ENCODE data around the gene CHDH. TPM values are rescaled to one million over a fixed set of nuclear protein-coding genes. Genes with fewer than 3 reads are reported as not detected.

The CHDH gene
- total RNA-seq, 2 donors from 2014 or later, result 21.5 to 26.0 TPM

- DNase-seq, result peak; percentile 32 to 61 (median 47)
- Histone ChIP-seq H3K27ac (peak overlapping the region; percentile 89 to 99 (median 98)), H3K4me1 (peaks cover 63% of the 10 kb centered on the region), H3K36me3 (replicated peaks in 1 of 2; ENCODE audit: insufficient read depth in 1 of 2, low read depth in 2 of 2) (no peaks in the 10 kb centered on the region), H3K27me3 (no peaks in the 10 kb centered on the region), H3K4me3 (no peak overlapping the region), H3K9me3 (no peaks in the 10 kb centered on the region)
- peak in 2 of 3 donors; percentile 19 to 37 for TF ChIP-seq POLR2A (IDR thresholded peaks at IDR 0.05)
- no peak for TF ChIP-seq CTCF (IDR thresholded peaks at IDR 0.05)
- intact Hi-C loops (cut with DNase I), result no loop called here
- 13 to 20% methylated on average over 5 to 9 of the region's 9 CpGs for WGBS, 2 donors
- no peak for ATAC-seq
Measured at GRCh38 chr3:53844262-53845102, 1.7 kb downstream of the CHDH start.

DNA sequence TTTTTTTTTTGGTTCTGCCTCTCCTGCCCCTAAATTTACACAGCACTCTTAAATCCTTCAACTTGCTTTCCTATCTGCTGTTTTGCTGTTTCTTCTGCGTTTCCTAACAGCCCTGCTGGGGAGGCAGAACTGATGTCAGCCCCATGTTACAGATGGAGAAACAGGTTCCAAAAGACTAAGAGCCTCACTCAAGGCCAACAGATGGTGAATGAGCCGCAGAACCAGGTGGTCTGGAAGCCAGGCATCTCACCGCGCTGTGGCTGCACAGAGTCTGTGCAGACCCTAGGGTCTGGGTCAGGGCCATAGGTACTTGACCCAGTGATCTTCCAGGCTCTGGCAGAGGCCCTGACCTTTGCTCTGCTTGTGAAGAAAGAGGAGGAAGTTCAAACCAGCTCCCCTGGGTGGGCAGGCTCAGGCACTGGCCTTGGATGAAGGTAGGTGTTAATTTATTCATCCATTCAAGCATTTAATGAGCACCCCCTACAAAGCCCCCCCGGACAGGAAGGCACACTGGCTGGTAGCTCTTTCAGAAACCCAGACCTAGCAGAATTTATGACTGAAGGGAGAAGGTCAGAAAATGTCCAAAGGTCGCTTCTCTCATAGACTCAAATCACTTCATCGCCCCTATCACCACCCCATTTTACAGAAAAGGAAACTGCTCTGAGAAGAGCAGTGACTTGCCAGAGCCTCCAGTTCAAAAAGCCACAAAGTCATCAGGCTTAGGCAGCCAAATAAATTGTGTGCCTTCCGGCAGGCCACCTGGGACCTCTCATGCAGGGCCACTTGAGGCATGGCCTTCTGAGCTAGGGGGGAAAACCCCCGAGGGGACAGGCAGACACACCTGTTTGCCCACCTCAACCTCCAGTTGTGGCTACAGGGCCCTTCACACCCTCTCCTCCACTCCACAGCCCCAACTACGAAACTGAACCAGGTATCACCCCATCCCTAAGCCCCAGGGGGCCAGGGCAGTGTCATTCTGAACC lies 2.7 kb downstream of the CHDH start:
- intact Hi-C loops (cut with DNase I), result no loop called here
- H3K9me3 ChIP-seq, result no peaks in the 10 kb centered on the region
- TF ChIP-seq CTCF (IDR thresholded peaks at IDR 0.05) (no peak), POLR2A (IDR thresholded peaks at IDR 0.05) (peak in 1 of 3 donors; percentile 13)
- DNase-seq, result peak; percentile 40 to 54 (median 44)
- peak overlapping the region; percentile 89 to 99 (median 98) for H3K27ac ChIP-seq
- WGBS, 2 donors, result 20 to 30% methylated on average over 9 to 10 of the region's 10 CpGs
- ATAC-seq, result peak; percentile 2
- H3K27me3 ChIP-seq, result no peaks in the 10 kb centered on the region
- H3K4me3 ChIP-seq, result no peak overlapping the region
- no peaks in the 10 kb centered on the region for H3K36me3 ChIP-seq (replicated peaks in 1 of 2; ENCODE audit: insufficient read depth in 1 of 2, low read depth in 2 of 2)
- H3K4me1 ChIP-seq, result peaks cover 63% of the 10 kb centered on the region

- DNase-seq (peak; percentile 88 to 96 (median 94)), ATAC-seq (peak; percentile 79)
- peak overlapping the region; percentile 89 to 99 (median 98) for H3K27ac ChIP-seq
- H3K9me3 ChIP-seq, result no peaks in the 10 kb centered on the region
- peak; percentile 47 to 91 (median 87) for TF ChIP-seq CTCF (IDR thresholded peaks at IDR 0.05)
- TF ChIP-seq POLR2A (IDR thresholded peaks at IDR 0.05), result no peak
- intact Hi-C loops (cut with DNase I), result no loop called here
- peaks cover 63% of the 10 kb centered on the region for H3K4me1 ChIP-seq
- no peaks in the 10 kb centered on the region for H3K27me3 ChIP-seq
- WGBS, 2 donors, result 14 to 15% methylated on average over 11 to 12 of the region's 12 CpGs
- no peak overlapping the region for H3K4me3 ChIP-seq
- H3K36me3 ChIP-seq (replicated peaks in 1 of 2; ENCODE audit: insufficient read depth in 1 of 2, low read depth in 2 of 2), result no peaks in the 10 kb centered on the region
Measured at GRCh38 chr3:53842436-53843194, 3.6 kb downstream of the CHDH start.

- intact Hi-C loops (cut with DNase I), result no loop called here
- ATAC-seq (no peak), DNase-seq (peak; percentile 43 to 65 (median 62))
- Histone ChIP-seq H3K4me1 (peaks cover 51% of the 10 kb centered on the region), H3K27me3 (no peaks in the 10 kb centered on the region), H3K36me3 (replicated peaks in 1 of 2; ENCODE audit: insufficient read depth in 1 of 2, low read depth in 2 of 2) (peaks cover 0 to 3% of the 10 kb centered on the region in 2 donors), H3K9me3 (no peaks in the 10 kb centered on the region), H3K4me3 (no peak overlapping the region), H3K27ac (peak overlapping the region; percentile 64 to 99 (median 94))
- WGBS, 2 donors, result 26 to 30% methylated on average over 5 of the region's 5 CpGs
- peak in 5 of 7 experiments; percentile 15 to 41 (median 36) for TF ChIP-seq CTCF (IDR thresholded peaks at IDR 0.05)
- TF ChIP-seq POLR2A (IDR thresholded peaks at IDR 0.05), result no peak
Measured at GRCh38 chr3:53841296-53841695, 4.9 kb downstream of the CHDH start.

Data from body of pancreas (tissue), 4 donors.